ENCODE measurements around the gene HOOK2. TPM values are rescaled to one million over a fixed set of nuclear protein-coding genes. Genes with fewer than 3 reads are reported as not detected.

HOOK2 gene
- total and polyA plus RNA-seq, 12 donors: 6.3 to 99.7 (median 29.1) TPM

GRCh38 chr19:12750851-12751250 is 24.5 kb downstream of the HOOK2 start:
- no peaks in the 10 kb centered on the region for H3K9me3 ChIP-seq (replicated peaks in 1 of 3)
- no peak overlapping the region for H3K4me3 ChIP-seq
- 64 to 72% (median 66%) methylated on average over 9 of the region's 9 CpGs for WGBS, 4 donors
- peaks cover 0 to 17% of the 10 kb centered on the region in 2 donors for H3K36me3 ChIP-seq (replicated peaks in 1 of 2)
- H3K27ac ChIP-seq: no peak overlapping the region
- TF ChIP-seq, protein P1, sequence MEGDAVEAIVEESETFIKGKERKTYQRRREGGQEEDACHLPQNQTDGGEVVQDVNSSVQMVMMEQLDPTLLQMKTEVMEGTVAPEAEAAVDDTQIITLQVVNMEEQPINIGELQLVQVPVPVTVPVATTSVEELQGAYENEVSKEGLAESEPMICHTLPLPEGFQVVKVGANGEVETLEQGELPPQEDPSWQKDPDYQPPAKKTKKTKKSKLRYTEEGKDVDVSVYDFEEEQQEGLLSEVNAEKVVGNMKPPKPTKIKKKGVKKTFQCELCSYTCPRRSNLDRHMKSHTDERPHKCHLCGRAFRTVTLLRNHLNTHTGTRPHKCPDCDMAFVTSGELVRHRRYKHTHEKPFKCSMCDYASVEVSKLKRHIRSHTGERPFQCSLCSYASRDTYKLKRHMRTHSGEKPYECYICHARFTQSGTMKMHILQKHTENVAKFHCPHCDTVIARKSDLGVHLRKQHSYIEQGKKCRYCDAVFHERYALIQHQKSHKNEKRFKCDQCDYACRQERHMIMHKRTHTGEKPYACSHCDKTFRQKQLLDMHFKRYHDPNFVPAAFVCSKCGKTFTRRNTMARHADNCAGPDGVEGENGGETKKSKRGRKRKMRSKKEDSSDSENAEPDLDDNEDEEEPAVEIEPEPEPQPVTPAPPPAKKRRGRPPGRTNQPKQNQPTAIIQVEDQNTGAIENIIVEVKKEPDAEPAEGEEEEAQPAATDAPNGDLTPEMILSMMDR (IDR thresholded peaks at IDR 0.05): no peak
- TF ChIP-seq POLR2A (IDR thresholded peaks at IDR 0.05): no peak
- DNase-seq: no peak
- intact Hi-C loops (cut with DNase I): loop anchor here in 1 of 2 donors (5.0 kb wide), 1 partner anchor 34 kb away; no protein-coding TSS in a partner anchor
- H3K27me3 ChIP-seq: no peaks in the 10 kb centered on the region
- H3K4me1 ChIP-seq (replicated peaks in 1 of 2): no peaks in the 10 kb centered on the region

DNA sequence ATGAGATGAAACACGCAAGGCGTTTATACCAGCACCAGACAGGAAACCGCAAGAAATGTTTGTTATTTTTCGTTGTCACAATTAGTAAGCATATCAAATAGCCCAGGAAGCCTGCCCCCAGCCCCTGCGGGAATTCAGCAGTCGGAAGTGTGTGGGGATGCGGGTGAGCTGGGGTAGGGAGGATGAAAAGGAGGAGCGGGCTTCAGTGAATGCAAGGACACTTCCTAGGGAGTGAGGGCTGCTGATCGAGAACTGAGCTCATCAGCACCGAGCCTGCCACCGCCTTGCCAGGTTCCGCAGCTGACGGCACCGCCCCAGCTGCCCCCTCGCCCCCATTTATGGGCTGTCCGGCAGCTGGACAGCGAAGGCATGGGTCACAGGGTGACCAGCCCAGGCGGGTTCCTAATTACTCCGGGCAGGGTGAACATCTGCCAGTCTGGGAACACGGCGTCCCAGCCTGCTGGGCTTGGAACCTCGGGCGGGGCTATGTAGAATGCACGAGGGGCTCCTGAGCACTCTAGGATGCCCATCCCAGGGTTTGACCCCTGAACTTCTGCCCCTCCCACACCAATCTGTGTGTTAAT is 25.3 kb downstream of the HOOK2 start:
- Histone ChIP-seq H3K27me3 (no peaks in the 10 kb centered on the region), H3K36me3 (replicated peaks in 1 of 2) (peaks cover 0 to 25% of the 10 kb centered on the region in 2 donors), H3K4me3 (no peak overlapping the region), H3K9me3 (replicated peaks in 1 of 3) (no peaks in the 10 kb centered on the region), H3K27ac (no peak overlapping the region), H3K4me1 (replicated peaks in 1 of 2) (no peaks in the 10 kb centered on the region)
- 36 to 45% (median 42%) methylated on average over 8 to 24 of the region's 24 CpGs for WGBS, 4 donors
- intact Hi-C loops (cut with DNase I): loop anchor here in 1 of 2 donors (5.0 kb wide), 1 partner anchor 33 kb away; no protein-coding TSS in a partner anchor
- TF ChIP-seq, protein P1 (IDR thresholded peaks at IDR 0.05): no peak
- TF ChIP-seq POLR2A (IDR thresholded peaks at IDR 0.05): no peak
- DNase-seq: no peak

- no peaks in the 10 kb centered on the region for H3K27me3 ChIP-seq
- no peaks in the 10 kb centered on the region for H3K4me1 ChIP-seq (replicated peaks in 1 of 2)
- WGBS, 4 donors: 82 to 85% (median 84%) methylated on average over 4 to 6 of the region's 6 CpGs
- H3K4me3 ChIP-seq: no peak overlapping the region
- intact Hi-C loops (cut with DNase I): no loop called here
- no peak overlapping the region for H3K27ac ChIP-seq
- no peaks in the 10 kb centered on the region for H3K9me3 ChIP-seq (replicated peaks in 1 of 3)
- DNase-seq: no peak
- H3K36me3 ChIP-seq (replicated peaks in 1 of 2): peaks cover 0 to 34% of the 10 kb centered on the region in 2 donors
- TF ChIP-seq, protein P1 (IDR thresholded peaks at IDR 0.05): no peak
- no peak for TF ChIP-seq POLR2A (IDR thresholded peaks at IDR 0.05)
Measured at GRCh38 chr19:12748489-12748888, 26.9 kb downstream of the HOOK2 start.

GRCh38 chr19:12745166-12745897 is 30.0 kb downstream of the HOOK2 start:
- Histone ChIP-seq H3K4me1 (replicated peaks in 1 of 2) (no peaks in the 10 kb centered on the region), H3K4me3 (no peak overlapping the region), H3K9me3 (replicated peaks in 1 of 3) (no peaks in the 10 kb centered on the region), H3K27ac (no peak overlapping the region), H3K27me3 (no peaks in the 10 kb centered on the region), H3K36me3 (replicated peaks in 1 of 2) (peaks cover 0 to 43% of the 10 kb centered on the region in 2 donors)
- intact Hi-C loops (cut with DNase I): no loop called here
- DNase-seq: no peak
- 77 to 84% (median 81%) methylated on average over 13 to 22 of the region's 22 CpGs for WGBS, 4 donors
- TF ChIP-seq, protein P1 (IDR thresholded peaks at IDR 0.05): no peak
- no peak for TF ChIP-seq POLR2A (IDR thresholded peaks at IDR 0.05)
